ENCODE results near the gene PTPMT1. TPM values are rescaled to one million over a fixed set of nuclear protein-coding genes. Genes with fewer than 3 reads are reported as not detected.
"Not testable (repeated sequence)": the region's sequence is repeated elsewhere in the genome, so short reads cannot be mapped to it uniquely, and the experiment has no call there.

Gene PTPMT1
- total RNA-seq, 1 donor from 2014 or later: 18.7 TPM

DNA sequence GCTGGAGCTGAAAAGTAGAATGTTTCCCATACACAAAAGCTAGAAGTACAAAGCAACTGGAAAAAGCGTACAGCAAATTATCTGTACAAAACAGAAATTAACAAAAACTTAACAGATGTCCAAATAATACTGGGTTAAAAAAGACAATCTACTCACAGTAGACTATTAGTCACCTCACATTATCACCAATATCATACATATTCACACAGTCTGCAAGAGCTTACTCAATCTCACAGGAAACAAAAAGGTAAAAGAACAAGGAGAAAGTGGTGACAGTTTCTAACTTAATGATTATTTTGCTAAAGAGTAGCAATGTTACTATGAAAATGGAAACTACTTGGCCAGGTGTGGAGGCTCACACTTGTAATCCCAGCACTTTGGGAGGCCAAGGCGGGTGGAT, 24.3 kb upstream of the PTPMT1 start:
- intact Hi-C loops (cut with DNase I): no loop called here
- DNase-seq (ENCODE audit: low spot score): no peak

DNA sequence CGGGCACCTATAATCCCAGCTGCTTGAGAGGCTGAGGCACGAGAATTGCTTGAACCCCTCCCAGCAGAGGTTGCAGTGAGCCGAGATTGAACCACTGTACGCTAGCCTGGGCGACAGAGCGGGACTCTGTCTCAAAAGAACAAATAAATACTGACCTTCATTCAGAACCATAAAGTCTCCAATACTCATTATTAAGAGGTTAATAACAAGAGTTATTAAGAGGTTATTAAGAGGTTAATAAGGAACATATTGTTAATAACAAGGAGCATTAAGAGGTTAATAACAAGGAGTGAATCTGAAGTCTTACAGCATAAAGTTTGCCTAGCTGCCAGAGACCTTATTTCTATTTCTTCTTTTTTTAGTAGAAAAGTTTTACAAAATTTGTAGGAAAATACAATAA, 20.1 kb upstream of the PTPMT1 start:
- intact Hi-C loops (cut with DNase I): no loop called here
- DNase-seq (ENCODE audit: low spot score): no peak

DNA sequence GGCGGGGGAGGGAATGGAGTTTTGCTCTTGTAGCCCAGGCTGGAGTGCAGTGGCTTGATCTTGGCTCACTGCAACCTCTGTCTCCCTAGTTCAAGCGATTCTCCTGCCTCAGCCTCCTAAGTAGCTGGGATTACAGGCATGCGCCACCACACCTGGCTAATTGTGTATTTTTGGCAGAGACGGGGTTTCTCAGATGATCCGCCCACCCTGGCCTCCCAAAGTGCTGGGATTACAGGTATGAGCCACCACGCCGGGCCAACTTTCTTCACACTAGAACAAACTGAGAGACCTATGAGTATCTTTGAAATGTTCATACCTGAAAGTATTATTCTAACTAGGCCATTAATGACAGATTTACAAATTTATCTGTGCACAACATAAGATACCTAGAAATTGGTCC, 19.1 kb upstream of the PTPMT1 start:
- DNase-seq (ENCODE audit: low spot score); intact Hi-C loops (cut with DNase I): not testable (repeated sequence)

DNA sequence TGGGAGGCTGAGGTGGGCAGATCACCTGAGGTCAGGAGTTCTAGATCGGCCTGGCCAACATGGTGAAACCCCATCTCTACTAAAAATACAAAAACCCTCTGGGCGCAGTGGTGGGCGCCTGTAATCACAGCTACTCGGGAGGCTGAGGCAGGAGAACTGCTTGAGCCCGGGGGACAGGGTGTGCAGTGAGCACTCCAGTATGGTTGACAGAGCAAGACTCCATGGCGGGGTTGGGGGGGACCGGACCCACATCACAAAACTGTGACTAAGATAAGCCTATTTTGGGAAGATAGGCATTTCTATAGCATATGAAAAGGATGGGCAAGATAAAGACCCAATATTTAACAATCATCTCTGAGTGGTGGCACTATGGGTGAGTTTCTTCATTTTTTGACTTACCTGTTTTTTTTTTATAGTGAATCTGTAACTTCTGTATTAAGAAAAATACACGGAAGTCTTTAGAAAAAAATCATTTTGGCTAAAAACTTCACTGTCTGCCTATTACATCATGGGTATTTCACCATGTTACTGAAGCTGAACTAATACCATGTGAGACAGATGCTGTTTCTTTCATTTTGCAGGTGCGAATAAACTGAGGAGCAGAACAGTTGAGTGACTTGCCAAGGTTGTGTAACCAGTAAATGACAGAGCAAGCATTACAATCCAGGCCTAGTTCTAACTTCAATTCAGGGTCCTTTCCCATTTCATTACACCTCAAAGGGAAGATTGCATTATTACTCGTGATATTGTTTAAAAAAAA, 14.9 kb upstream of the PTPMT1 start:
- no peak for DNase-seq (ENCODE audit: low spot score)
- intact Hi-C loops (cut with DNase I): loop anchor here (5.0 kb wide), 2 partner anchors 43 to 83 kb away; no protein-coding TSS in a partner anchor

DNA sequence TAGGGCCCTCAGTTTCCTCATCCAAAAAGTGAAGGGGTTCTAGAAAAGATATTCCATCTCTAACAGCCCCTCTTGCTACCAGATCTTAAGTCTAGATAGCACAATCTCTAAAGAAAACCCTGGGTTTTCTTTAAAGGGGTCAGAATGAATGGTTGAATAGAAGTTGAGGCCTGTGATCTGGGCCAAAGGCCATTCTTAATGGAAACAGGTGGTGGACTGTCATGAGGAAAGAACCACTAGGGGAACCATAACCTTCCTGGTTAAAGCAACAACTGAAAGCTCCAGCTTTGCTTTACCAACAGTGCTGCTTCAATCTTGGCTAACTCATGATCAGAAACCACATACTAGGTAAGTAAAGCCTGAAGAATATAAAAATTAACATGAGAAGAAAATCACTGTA, 14.3 kb upstream of the PTPMT1 start:
- intact Hi-C loops (cut with DNase I): loop anchor here (5.0 kb wide), 2 partner anchors 44 to 84 kb away; no protein-coding TSS in a partner anchor
- DNase-seq (ENCODE audit: low spot score): no peak

DNA sequence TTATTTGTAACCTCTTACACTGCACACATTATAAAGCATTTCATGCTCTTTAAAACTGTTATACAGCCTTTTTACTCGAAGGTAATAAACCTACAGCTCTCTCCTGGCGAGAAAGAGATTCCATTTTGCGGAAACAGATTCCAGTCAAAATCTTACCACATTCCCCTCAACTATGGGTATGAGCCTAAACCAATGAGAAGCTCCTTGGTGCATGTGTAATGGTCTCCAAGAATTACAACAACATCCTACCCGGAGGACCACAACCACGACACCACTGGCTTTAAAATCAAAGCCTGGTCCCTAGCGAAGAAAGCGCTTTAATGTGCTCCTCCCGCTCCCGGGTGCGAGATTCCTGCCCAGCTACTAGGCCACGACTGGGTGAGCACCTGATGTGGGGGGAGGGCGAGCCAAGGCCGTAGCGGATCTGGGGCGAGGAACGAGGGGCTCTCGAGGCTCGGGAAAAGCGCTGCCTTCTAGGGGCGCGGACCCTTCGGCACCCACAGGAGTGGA, 13.3 kb upstream of the PTPMT1 start:
- DNase-seq (ENCODE audit: low spot score): no peak
- intact Hi-C loops (cut with DNase I): loop anchor here (5.0 kb wide), 2 partner anchors 45 to 85 kb away; no protein-coding TSS in a partner anchor

DNA sequence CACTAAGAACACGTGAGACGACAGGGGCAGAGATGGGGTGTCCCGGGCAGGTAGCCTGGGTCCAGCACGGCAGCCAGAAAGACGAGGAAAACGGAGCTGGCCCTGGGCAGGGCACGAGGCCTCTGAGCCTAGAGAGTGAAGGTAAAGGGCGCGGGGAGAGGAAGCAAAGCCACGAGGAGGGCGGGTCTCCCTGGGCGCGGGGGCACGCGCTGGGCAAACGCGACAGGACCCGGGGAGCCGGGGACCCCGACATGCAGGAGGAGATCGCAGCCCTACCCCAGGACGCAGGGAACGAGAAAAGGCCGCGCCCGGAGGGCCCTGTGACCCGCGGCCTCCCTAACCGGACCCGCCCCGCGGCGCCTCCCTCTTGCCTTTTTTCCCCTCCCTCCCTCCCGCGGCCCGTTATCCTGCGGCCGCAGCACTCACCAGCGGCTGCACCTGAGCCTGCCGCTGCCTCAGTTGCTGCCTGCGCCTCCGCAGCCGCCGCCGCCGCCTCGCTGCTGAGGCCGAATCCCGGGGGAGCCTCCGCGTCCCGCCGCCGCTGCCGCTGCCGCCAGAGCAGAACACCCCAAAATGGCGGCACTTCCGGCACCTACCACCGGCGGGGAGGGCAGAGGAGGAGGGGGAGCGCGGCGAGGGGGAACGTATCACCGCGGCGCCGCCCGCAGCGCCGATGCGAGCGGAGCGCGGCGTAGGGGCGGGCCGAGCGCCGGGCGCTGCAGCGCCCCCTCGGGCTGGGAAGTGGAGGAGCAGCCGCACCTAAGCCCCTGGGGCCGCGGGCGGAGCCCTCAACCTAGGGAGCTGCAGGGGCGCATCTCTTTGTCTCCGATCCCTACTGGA, 12.6 kb upstream of the PTPMT1 start, which contains the start of gene CELF1:
Gene CELF1 (minus strand): TSS at position 567 of the 840 bp plus-strand sequence. CDS start 53,609 bp downstream, outside the sequence.
- peak; percentile 97 for DNase-seq (ENCODE audit: low spot score)
- intact Hi-C loops (cut with DNase I): loop anchor here (5.0 kb wide), 2 partner anchors 45 to 85 kb away; no protein-coding TSS in a partner anchor

DNA sequence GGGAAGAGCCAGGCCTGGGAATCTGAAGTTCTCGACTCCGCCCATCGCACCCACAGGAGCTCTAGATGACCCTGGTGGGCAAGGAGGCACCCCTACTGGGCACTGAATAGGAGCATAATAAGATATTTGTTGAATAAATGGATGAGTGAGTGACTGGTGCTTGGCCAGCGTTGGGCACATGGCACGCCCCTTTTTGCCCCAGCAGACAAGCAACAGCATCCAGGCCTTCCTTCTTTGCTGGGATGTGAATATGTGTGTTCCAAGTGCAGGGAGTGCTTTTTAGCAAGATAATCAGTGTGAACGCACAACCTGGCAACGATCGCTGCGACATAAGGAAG, 12.0 kb upstream of the PTPMT1 start:
- intact Hi-C loops (cut with DNase I): loop anchor here (5.0 kb wide), 2 partner anchors 46 to 86 kb away; no protein-coding TSS in a partner anchor
- no peak for DNase-seq (ENCODE audit: low spot score)

DNA sequence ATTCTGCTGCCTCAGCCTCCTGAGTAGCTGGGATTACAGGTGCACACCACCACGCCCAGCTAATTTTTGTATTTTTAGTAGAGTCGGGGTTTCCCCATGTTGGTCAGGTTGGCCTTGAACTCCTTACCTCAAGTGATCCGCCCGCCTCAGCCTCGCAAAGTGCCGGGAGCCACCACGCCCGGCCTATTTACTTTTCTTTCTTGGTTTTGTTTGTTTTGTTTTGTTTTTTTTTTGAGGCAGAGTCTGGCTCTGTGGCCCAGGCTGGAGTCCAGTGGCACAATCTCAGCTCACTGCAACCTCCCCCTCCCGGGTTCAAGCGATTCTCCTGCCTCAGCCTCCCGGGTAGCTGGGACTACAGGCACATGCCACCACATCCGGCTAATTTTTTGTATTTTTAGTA, 8.4 kb upstream of the PTPMT1 start:
- DNase-seq (ENCODE audit: low spot score); intact Hi-C loops (cut with DNase I): not testable (repeated sequence)

DNA sequence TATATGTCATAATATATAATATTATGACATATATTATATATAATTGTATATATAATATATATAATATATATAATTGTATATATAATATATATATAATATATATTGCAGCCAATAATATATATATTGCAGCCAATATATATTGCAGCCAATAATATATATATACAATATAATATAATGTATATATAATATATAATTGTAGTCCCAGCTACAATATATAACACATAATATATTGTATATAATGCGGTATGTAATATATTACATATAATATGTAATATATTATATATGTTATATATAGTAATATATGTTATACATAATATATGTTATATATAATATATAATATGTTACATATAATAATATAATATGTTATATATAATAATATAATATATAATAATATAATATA, 6.7 kb upstream of the PTPMT1 start:
- intact Hi-C loops (cut with DNase I): no loop called here
- DNase-seq (ENCODE audit: low spot score): no peak

DNA sequence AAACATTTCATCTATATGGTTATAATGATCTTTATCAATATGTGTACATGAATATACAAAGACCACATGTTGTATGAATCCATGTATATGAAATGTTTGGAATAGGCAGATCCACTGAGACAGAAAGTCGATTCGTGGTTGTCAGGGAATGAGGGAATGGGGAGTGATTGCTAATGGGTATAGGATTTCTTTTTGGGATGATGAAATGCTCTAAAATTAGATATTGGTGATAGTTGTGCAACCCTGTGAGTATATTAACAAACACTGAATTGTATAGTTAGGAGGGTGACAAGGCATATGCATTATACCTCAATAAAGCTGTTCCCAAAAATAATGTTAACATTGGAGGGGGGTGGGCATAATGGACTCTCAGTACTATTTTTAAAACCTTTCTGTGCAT, 5.0 kb upstream of the PTPMT1 start:
- intact Hi-C loops (cut with DNase I): no loop called here
- no peak for DNase-seq (ENCODE audit: low spot score)

DNA sequence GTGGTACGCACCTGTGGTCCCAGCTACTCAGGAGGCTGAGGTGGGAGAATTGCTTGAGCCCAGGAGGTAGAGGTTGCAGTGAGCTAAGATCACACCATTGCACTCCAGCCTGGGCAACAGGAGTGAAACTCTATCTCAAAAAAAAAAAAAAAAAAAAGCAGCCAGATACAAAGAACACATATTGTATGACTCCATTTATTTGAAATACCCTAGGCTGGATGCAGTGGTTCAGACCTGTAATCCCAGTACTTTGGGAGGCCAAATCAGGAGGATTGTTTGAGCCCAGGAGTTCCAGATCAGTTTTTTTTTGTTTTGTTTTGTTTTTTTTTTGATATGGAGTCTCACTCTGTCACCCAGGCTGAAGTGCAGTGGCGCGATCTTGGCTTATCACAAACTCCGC, 3.0 kb upstream of the PTPMT1 start:
- intact Hi-C loops (cut with DNase I); DNase-seq (ENCODE audit: low spot score): not testable (repeated sequence)

DNA sequence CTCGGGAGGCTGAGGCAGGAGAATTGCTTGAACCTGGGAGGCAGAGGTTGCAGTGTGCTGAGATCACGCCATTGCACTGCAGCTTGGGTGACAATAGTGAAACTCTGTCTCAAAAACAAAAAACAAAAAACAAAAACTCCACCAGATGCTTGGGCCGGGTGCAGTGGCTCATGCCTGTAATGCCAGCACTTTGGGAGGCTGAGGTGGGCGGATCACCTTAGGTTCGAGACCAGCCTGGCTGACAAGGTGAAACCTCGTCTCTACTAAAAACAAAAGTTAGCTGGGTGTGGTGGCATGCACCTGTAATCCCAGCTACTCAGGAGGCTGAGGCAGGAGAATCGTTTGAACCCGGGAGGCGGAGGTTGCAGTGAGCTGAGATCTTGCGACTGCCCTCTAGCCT, 1.0 kb upstream of the PTPMT1 start:
- intact Hi-C loops (cut with DNase I); DNase-seq (ENCODE audit: low spot score): not testable (repeated sequence)

DNA sequence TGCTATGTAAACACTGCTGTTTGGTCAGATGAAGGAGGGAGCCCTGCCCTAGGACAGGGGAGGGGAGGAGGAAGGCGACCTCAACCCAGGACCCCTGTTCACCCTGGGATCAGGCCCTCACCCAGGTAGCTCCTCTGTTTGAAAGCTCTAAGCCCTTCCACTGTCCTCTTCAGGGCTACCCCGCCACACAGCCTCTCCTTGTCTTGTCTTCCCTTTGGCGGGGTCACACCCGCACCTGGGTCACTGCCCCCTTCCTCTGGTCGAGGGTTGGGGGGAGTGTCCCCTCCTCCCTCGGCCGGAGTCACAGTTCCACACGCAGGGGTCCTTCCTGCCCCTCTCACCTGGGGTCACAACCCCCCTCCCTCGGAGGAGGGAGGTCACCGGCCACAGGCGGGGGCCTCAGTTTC, 463 bp upstream of the PTPMT1 start:
- DNase-seq (ENCODE audit: low spot score): no peak
- intact Hi-C loops (cut with DNase I): no loop called here

DNA sequence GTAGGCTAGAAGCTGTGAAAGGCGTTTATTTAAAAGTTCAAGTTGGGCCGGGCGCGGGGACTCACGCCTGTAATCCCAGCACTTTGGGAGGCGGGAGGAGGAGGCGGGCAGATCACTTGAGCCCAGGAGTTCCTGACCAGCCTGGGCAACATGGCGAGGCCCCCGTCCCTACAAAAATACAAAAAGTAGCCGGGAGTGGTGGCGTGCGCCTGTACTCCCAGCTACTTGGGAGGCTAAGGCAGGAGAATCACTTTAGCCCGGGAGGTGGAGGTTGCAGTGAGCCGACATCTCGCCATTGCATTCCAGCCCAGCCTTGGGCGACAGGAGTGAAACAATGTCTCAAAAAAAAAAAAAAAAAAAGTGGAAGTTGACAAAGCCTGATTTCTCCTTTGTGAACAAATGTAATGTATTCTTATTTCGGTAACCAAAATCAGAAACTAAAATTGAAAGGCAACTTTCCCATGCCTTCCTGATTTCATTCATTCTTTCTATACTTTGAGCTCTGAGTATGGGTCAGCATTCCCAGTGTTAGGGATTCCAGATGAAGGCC, 825 bp downstream of the PTPMT1 start:
- intact Hi-C loops (cut with DNase I): no loop called here
- no peak for DNase-seq (ENCODE audit: low spot score)

DNA sequence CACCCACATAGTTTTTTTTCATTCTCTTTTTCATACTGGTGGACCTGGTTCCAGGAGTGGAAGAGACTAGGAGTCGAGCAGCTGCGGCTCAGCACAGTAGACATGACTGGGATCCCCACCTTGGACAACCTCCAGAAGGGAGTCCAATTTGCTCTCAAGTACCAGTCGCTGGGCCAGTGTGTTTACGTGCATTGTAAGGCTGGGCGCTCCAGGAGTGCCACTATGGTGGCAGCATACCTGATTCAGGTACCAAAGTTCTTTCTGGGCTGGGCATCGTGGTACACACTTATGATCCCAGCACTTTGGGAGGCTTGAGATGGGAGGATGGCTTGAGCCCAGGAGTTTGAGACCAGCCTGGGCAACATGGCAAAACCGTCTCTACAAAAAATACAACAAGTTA, 4.2 kb downstream of the PTPMT1 start:
- DNase-seq (ENCODE audit: low spot score): peak; percentile 24
- intact Hi-C loops (cut with DNase I): no loop called here

DNA sequence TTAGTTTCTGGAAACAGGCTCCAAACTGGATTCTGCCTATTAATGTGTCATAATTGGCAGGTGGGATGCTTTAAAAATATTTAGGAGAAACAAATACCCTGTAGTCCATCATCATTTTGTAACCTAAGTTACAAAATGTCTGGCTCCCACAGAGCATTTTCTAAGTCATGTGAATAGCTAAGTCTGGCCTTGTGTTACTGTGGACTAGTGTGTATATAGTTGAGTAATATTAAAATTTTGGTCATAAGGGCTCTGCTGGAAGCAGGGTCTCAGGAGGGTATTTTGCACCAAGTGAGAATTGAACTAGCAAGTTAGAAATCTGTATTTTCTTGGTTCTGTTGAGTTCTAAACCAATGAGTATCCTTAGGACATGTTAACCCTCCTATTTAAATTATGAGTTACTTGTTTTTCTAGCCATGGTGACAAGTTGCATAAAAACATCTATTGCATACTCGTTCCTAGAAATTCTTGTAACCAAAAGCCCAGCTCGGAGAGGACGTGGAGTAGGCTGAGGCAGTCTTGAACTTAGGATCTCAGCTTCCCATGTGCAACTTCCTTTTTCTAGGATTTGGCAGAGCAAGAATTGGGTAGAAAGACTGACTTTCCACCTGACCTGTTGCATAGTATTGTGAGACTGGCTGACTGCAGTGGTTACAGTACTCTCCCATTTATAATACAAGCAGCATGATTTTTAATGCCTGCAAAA, 5.4 kb downstream of the PTPMT1 start:
- no peak for DNase-seq (ENCODE audit: low spot score)
- intact Hi-C loops (cut with DNase I): no loop called here

DNA sequence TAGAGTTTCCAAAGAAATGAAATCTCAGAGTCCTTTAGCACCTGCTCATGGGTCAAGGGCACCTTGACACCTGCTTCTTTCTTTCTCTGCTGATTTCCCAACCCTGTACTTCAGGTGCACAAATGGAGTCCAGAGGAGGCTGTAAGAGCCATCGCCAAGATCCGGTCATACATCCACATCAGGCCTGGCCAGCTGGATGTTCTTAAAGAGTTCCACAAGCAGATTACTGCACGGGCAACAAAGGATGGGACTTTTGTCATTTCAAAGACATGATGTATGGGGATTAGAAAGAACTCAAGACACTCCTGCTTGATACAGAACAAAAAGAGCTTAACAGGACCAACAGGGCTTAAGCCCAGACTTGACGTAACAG, 5.9 kb downstream of the PTPMT1 start:
- intact Hi-C loops (cut with DNase I): no loop called here
- peak; percentile 6 for DNase-seq (ENCODE audit: low spot score)

DNA sequence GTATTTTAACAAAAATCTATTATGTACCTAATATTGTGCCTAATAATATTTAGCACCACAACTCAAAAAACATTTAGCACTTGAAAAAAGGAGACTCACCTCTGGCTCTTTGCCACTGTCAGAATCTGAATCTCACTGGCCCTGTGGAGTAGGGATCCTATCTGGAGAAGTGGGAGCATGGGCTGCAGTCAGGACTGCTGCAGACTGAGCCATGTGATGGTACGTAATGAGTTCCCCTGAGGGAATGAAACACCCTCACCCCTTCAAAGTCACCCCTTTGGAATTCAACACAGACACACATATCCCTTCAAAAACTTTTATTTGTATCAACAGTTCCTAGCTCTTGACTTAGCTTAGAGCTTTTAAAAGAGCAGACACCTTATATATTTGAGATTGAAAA, 6.5 kb downstream of the PTPMT1 start:
- DNase-seq (ENCODE audit: low spot score): peak; percentile 20
- intact Hi-C loops (cut with DNase I): no loop called here
